LNCaP clone FGC (cell line): ENCODE measurements around the gene DHX8.

Experiments used
- DNase-seq: peaks from one replicate; pipeline ENCODE4 v3.0.0-alpha.2; 2011; ENCODE audit warnings: low read depth
- H3K4me3 ChIP-seq: 2 replicates; pipeline ENCODE4 v1.5.1; 2011; ENCODE audit warnings: mild to moderate bottlenecking, low read depth, low read length, control low read depth
- CTCF ChIP-seq: IDR thresholded peaks from 2 replicates; pipeline ENCODE4 v1.5.1; 2012; ENCODE audit warnings: mild to moderate bottlenecking; ENCODE audit not compliant: control insufficient read depth, insufficient read depth; ENCODE audit errors: extremely low read depth

DHX8 gene

GRCh38 chr17:43483674-43484551 lies at the start of gene DHX8:
Gene DHX8 (plus strand): TSS chr17:43483975. CDS start chr17:43484038, 63 bp downstream.
- TF ChIP-seq CTCF = peak; percentile 100
- DNase-seq = peak; percentile 98
- peak within 1 kb of the TSS; percentile 98 for H3K4me3 ChIP-seq

DNA sequence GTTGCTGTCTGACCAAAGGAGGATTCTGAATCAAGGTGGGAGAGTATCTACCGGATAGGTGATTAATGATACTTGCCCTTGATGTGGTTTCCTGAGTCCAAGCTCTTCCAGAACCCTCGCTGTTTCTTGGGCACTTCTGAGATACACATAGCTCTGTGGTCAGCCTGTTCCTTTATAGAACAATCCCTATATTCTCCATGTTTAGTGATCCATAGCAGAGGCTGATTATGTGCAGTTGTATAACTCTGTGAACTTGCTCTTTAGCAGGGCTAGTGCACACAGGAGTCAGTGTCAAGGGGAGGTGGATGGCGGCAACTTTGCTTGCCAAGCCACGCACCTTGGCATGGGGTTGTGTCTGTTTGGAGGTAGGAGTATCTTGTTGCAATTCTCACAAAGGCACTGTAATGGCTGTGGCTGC lies 48.9 kb upstream of the DHX8 start:
- no peak for DNase-seq
- TF ChIP-seq CTCF = no peak
- H3K4me3 ChIP-seq = no peak overlapping the region

GRCh38 chr17:43437756-43438155 lies 46.0 kb upstream of the DHX8 start:
- no peak for TF ChIP-seq CTCF
- no peak overlapping the region for H3K4me3 ChIP-seq
- DNase-seq = no peak

GRCh38 chr17:43438626-43439025 lies 45.1 kb upstream of the DHX8 start:
- TF ChIP-seq CTCF = no peak
- no peak overlapping the region for H3K4me3 ChIP-seq
- no peak for DNase-seq

DNA sequence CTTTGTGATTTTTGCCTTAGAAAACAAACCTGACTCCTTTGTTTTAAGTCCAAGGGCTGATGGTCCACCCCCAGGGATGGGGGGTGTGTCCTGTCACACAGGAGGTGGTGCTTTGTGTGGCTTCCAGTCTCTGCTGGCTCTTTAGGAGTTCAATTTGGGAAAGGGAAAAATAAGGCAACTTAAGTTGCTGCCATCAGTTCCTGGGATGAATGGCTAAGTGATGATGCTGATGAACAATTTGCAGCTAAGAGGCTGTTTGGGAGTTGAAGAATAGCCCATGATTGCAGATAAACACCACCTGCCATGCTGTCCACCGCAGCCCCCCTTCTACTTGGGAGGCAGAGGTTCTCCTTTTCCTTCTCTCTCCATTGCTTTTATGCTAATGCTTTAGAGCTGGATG lies 44.7 kb upstream of the DHX8 start:
- no peak for DNase-seq
- TF ChIP-seq CTCF = no peak
- H3K4me3 ChIP-seq = no peak overlapping the region

DNA sequence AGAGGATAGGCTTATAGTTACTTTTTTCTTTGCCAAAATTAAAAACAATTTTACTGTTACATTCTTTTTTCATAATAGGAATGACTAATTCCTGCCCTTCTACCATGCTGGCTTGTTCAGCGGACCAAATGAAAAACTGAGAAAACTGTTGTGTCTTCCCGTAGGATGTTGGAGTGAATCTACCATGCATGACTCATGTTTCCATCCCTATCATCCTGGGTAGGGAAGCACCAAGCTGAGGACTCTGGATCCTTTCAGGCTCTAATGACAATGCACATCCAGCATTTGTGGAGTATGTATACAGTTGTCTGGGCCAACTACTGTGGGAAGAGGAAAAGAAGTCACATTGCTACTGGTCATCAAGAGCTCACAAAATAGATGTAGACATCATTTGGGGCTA lies 41.1 kb upstream of the DHX8 start:
- no peak overlapping the region for H3K4me3 ChIP-seq
- TF ChIP-seq CTCF = no peak
- DNase-seq = no peak

DNA sequence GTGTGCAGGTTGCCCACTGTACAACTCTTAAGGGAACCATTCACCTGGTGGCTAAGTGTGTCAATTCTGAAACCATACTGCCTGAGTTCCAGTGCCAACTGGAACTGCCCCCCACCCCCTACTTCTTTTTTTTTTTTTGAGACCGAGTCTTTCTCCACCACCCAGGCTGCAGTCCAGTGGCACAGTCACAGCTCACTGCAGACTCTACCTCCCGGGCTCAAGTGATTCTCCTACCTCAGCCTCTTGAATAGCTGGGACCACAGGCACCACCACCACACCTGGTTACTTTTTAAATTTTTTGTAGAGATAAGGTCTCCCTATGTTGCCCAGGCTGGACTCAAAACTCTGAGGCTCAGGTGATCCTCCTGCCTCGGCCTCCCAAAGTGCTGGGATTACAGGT lies 40.4 kb upstream of the DHX8 start:
- H3K4me3 ChIP-seq = no peak overlapping the region
- no peak for DNase-seq
- no peak for TF ChIP-seq CTCF
